Kasumi-1 (cell line): ENCODE data around the gene LILRB3.
"Not testable (repeated sequence)": the region's sequence is repeated elsewhere in the genome, so short reads cannot be mapped to it uniquely, and the experiment has no call there.

ENCODE experiments used
- DNase-seq, 2 experiments: peaks; one replicate each; lab custom pipeline; 2025; lab: John Stamatoyannopoulos, UW

Gene LILRB3

GRCh38 chr19:54209811-54210494 lies 12.9 kb downstream of the LILRB3 start:
- DNase-seq, result peak; percentile 44 to 54

GRCh38 chr19:54209058-54209810 lies 13.6 kb downstream of the LILRB3 start:
- no peak for DNase-seq

DNA sequence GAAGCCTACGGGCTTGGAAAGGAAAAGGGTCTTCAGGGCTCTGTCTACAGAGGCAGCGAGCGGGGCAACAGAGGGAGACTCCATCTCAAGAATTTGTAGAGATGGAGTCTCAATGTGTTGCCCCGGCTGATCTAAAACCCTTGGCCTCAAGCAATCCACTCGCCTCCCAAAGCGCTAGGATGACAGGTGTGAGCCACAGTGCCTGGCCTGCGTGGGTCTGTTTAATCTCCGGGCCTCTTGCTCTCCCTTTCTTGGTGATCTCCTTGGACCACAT lies 14.1 kb downstream of the LILRB3 start:
- DNase-seq, result no peak

DNA sequence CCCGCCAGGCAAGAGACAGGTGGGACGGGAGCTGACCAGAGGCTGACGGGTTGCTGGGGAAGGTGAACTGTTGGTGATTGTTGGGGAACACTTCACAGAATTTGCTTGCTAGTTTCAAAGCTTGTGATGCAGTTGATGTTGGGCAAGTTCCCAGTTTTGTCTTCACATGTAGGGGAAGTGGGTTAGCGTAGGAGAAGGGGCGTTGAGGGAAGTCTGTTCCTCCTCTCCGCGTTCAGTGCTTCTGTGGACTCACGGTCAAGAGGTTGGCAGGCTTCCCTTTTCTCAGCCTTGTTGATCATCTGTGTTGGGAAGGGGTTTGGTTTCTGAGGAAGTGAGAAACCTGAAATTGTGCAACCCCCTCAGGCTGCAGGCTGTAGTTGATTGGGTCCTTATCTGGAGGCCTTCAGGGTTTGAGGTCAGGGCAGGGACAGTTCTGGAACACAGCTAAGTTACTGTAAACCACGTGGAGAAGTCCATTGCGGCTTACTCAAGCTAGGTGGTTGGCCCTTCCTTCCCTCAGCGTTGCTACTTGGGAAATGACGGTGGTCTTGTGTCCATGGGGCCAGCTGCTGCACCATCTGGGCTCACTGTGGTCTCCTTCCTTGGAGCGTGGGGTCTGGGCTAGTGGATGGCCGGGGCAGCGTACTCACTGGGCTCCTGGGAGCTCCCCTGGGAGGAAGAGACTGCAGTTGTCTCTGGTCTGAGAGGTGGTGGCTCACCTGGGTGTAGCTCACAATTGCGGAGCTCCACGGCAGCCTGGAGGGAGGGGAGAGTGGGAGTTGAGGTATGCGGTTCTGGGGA lies 14.6 kb downstream of the LILRB3 start:
- peak; percentile 99 to 100 for DNase-seq

DNA sequence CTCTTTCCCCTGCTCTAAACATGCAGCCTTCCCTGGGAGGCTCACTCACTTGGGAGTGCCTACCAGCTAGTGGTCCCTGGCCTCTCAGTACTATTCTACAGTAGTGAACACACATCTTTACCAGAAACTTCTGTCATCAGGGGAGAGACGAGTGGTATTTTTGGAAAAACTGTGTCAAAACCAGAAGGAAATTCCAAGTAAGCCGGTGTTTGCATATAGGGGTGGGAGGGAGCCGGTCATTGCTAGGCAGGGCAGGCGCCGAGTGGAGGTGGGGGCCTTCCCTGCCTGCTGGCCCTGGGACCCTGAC lies 15.2 kb downstream of the LILRB3 start:
- DNase-seq, result peak; percentile 76

GRCh38 chr19:54207193-54207592 lies 15.6 kb downstream of the LILRB3 start:
- DNase-seq, result not testable (repeated sequence)

DNA sequence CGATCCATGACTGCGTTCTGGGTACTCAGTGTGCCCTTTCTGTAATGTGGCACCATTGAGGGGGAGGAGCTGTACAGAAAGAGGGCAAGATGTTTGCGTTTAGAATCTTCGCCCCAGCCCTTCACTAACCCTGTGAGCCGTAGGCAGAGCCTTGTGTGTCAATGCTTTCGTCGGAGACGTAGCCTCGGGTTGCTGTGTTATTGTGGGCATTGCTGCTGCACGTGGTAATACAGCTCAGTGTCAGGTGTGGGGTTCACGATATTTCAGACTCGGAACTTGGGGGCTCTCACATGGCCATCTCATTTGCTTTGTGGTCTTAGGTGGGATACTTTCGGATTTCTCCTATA lies 16.0 kb downstream of the LILRB3 start:
- DNase-seq, result no peak

- no peak for DNase-seq
These were observed 16.6 kb downstream of the LILRB3 start for GRCh38 chr19:54206030-54206830.

- DNase-seq, result no peak
These were observed 17.9 kb downstream of the LILRB3 start for GRCh38 chr19:54204767-54205468.

GRCh38 chr19:54203151-54203611 lies 19.6 kb downstream of the LILRB3 start:
- no peak for DNase-seq

GRCh38 chr19:54201980-54202379 lies 20.8 kb downstream of the LILRB3 start:
- no peak for DNase-seq

DNA sequence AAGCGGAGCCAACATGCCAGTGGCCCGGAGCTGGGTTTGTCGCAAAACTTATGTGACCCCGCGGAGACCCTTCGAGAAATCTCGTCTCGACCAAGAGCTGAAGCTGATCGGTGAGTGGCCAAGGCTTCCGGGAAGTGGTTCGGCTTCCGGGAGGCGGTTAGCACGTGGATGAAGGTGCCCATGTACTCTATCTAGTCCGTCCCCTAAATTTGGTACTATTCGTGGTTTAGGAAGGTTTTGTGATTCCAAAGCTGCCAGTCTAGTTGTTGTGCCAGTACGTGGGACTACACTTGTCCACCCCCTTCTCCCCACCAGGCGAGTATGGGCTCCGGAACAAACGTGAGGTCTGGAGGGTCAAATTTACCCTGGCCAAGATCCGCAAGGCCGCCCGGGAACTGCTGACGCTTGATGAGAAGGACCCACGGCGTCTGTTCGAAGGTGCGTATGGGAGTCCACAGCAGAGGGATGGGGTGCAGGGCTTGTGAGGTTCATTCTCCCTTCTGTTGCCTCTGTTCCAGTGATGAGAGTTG lies 21.6 kb downstream of the LILRB3 start:
- DNase-seq, result no peak

DNA sequence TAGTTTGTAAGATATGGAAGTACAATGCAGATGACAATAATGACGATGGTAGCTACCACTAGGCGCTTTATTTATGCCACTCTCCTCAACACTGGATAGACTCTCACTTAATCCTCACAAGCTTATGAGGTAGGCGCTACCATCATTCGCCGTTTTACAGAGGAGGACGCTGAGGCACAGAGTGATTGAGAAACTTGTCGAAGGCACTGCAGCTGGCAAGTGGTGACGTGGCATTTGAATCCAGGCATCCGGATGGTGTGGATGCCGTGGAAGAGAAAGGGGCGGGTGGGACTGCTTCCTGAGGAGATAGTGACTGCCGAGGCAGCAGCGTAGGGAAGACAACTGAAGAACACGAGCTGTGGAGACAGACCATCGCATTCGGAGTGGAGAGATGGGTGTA lies 23.4 kb downstream of the LILRB3 start:
- no peak for DNase-seq

DNA sequence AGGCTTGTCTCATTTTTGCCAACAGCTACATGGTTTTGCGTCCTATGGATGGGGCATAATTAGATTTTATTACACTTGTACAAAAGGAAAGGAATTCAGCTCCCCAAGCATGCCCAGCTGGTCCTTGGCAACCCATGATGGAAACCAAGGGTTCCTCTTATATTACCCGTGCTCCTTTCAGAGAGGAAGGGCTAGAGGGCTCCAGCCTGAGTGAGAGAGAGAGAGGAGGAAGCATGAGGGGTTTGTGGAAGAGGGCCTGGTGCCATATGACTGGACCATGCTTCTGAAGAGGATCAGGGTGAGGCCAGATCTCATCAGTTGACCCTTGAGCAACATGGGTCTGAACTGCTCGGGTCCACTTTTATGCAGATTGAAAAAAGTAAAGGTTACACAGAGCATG lies 25.7 kb downstream of the LILRB3 start:
- no peak for DNase-seq

DNA sequence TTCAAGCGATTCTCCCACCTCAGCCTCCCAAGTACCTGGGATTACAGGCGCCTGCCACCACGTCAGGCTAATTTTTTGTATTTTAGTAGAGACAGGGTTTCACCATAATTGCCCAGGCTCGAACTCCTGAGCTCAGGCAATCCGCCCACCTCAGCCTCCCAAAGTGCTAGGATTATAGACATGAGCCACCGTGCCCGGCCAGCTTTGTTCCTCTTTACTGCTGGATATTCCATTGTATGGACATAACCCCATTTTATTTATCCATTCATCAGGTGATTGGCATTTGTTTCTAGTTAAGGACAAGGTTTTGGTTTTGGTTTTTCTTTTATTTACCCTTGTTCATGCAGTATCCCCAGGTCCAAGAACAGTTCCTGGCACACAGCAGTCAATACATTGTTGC lies 26.3 kb downstream of the LILRB3 start:
- no peak for DNase-seq

- DNase-seq, result not testable (repeated sequence)
These were observed 28.3 kb downstream of the LILRB3 start for GRCh38 chr19:54194463-54194862.

DNA sequence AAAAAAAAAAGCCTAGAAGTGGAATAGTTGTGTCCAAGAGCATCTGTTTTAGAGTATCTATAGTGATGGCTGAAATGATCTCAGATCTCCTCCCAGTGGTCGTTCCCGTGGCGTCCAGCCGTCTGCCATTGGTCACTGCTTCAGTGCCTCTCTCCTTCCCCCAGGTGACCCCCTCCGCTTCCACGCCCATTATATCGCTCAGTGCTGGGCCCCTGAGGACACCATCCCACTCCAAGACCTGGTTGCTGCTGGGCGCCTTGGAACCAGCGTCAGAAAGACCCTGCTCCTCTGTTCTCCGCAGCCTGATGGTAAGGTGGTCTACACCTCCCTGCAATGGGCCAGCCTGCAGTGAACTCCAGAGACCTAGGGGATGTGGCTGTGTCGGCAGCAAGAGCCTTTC lies 29.8 kb downstream of the LILRB3 start:
- DNase-seq, result no peak

DNA sequence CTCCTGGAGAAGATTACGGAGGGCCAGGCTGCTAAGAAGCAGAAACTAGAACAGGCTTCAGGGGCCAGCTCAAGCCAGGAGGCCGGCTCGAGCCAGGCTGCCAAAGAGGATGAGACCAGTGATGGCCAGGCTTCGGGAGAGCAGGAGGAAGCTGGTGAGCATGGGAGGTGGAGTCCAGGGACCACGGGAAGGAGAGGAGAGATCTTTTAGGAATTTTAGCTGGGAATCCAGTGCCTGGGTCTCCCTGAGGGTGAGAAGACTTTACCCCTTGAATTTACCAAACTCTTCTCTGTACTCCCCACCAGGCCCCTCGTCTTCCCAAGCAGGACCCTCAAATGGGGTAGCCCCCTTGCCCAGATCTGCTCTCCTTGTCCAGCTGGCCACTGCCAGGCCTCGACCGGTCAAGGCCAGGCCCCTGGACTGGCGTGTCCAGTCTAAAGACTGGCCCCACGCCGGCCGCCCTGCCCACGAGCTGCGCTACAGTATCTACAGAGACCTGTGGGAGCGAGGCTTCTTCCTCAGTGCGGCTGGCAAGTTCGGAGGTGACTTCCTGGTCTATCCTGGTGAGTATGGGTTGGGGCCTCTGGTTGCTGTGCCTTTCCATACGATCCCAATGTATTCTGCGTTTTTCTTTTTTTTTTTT lies 30.9 kb downstream of the LILRB3 start:
- DNase-seq, result no peak

- DNase-seq, result peak; percentile 69 to 76
These were observed 31.6 kb downstream of the LILRB3 start, which contains the start of gene TSEN34 for GRCh38 chr19:54191011-54191810. TSEN34 (plus strand) TSS chr19:54191308; CDS start chr19:54191365, 57 bp downstream.

DNA sequence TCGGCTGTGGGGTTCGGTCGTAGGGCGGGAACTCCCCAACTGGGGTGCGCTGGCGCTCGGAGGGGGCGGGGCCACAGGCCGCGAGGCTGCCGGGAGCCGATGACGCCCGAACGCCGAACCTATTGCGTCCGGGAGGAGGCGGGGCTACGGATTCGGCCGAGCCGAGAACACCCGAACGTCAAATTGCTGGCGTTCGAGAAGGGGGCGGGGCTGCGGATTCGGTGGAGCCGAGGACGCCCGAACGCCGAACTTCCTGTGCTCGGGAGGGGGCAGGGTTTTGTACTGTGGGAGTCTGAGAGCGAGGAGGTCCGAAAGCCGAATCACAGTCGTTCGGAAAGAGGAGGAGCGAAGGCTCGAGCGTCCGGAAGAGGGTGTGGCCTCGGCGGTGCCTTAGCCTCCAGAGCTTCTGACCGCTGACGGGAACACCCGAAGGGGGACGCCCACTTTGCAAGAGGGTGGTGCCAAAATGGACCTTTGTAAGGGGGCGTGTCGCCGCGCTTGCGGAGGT lies 32.2 kb downstream of the LILRB3 start:
- peak; percentile 99 for DNase-seq
